Stromal cell of bone marrow (primary cell): ENCODE measurements around the gene HHAT.
A peak's percentile ranks its signal among the peaks of the same experiment; 100 is the strongest.

Experiments used
- DNase-seq: peaks from one replicate; pipeline ENCODE4 v3.0.0-alpha.2; 2012; ENCODE audit warnings: low read depth

The HHAT gene

DNA sequence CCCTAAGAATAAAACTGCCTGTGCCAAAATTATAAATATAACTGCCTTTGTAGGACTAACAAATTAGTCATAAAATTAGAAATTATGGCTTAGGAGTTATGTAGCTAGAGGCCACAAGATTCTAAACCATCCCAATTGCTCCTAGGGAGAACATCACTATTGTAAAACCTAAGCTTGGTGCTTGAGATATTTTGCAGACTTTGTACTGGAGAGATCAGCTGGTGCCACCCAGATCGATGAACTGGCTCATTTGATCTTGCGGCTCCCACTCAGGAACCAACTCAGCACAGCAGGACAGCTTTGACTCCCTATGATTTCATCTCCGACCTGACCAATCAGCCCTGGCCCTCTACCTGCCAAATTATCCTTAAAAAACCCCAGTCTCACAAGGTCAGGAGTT, 30.6 kb downstream of the HHAT start:
- no peak for DNase-seq

DNA sequence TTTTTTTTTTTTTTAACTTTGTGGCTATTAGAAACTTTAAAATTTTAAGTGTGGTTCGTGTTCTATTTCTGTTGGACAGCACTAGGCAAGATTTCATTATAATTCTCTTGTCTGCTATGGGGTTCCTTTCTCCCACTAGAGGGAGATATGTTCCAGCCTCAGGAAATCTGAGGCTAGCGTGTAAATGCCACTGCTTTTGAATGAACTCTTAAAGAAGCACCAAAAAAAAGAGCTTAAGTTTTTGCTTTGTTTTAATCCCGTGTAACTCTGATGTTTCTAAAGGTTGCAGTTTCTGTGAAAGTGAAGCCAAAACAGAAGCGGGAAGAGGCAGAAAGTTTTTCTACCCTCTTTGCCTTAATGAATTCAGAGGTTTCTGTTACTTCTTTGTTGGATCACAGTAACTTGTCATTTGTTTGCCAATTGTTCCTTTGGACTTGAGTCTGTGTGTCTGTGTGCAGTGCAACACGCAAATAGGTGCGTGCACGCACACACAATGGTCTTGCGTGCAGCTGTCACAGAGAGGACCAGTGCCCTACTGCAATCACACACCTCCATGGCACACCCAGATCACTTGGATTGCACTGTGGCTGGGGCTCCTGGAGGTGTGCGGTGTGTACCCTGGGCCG, 32.3 kb downstream of the HHAT start:
- DNase-seq: no peak

DNA sequence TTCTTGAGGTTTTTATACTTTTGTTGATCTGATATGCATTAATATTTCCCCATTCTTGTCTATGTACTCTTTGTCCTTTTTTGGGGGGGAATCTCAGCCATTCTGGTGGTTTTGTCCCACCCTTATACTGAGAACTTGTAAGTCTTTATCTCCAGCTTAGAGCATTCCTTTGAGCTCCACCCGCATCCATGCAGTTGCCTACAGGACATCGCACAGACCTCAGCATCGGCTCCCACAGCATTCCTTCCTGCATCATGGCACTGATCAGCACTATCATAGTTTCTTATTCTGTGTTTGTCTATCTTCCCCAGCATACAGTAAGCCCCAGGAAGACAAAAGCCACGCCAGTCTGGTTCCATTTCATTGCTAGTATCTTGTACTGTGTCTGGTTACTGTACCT, 33.0 kb downstream of the HHAT start:
- DNase-seq: no peak

DNA sequence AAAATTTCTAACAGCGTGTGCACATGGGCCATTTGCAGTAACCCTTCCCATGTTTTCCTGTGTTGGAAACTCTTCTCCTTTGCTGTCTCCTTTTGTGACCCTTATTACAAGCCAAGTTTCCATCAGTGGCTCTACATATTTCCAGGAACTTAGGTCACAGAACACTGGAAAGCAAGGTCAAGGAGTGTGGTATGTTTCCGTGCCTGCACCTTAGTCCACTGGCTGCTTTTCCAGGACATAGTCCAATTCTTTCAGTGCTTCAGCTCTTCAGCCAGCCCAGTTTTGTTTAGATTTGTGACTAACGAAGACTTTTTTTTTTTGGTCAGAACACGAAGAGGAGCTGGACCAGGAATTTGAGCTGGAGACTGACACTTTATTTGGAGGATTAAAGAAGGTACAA, 33.8 kb downstream of the HHAT start:
- peak; percentile 93 for DNase-seq

DNA sequence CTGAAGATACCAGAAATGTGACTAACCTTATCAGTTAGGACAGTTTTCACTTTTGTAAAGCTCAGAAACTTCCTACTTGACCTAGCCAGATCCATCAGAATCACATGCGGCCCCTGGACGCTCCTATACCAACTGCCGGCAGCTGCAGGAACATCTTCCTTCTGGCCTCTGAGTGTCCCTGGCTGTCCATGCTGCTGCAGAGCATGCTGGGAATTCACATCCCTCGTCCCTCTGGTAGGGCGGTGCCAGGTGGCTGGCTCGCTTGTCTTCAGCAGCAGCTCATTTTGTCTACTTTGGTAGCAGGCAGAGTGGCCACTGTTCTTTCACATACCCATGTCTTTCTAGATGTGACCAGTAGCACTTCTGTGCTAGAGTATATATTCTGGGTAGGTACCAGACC, 34.4 kb downstream of the HHAT start:
- DNase-seq: no peak

GRCh38 chr1:210364479-210364878, 35.8 kb downstream of the HHAT start:
- no peak for DNase-seq

DNA sequence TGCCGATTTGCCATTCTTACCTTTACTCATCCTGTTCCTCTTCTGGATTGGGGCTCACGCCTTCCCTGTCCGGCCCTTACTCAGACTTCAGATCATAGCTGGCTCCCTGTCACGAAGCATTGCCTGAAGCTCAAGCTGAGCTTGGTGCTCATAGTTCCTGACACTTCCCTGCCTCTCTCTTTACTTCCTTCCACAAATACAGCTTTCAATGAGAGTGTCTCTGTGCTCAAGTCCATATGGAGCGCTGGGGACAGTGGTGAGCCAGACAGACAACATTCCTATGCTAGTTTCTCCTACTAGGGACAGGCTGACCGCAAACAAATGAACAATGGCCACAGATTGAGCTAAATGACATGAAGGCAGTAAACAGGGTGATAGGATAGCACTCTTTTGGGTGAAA, 38.1 kb downstream of the HHAT start:
- DNase-seq: no peak

DNA sequence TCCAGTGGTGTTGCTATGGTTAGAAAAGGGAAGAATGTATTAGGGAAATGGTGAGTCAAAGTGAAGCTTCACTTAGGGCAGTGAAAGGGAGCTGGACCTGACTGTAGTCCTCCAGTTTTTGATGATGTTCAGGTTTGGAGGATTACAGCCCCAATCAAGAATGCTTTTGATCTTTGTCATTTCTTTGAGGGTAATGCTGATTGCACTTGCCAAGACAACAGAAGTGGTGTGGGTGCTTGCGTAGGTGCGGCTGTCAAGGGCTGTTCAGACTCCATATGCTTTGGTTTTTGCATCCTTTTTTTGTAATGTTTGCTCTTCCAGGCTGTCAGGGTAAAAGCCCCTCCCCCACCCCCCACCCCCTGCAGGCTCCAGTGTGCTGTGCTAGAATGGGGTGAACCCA, 38.9 kb downstream of the HHAT start:
- DNase-seq: no peak

DNA sequence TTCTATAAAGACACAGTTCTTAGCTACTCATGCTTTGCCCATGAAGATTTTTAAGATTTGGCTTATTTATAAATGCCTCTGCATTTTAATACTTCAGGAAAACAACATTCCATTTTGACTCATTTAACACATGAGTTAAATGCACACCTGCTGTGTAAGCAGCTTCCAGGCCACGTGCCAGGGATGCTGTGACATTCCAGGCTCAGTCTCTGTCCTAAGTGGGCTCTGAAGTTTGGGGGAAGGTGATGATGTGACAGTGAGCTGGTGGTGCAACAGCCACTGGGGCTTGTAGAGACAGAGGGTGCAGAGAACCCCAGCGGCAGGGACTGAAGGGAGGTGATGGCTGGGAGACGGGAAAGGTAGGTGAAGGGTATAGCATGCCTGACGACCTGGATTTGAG, 40.7 kb downstream of the HHAT start:
- DNase-seq: no peak

- DNase-seq: no peak
Observed at GRCh38 chr1:210371916-210372315, 43.2 kb downstream of the HHAT start.

GRCh38 chr1:210372491-210372890, 43.8 kb downstream of the HHAT start:
- DNase-seq: no peak

- DNase-seq: no peak
Observed at GRCh38 chr1:210372931-210373627, 44.4 kb downstream of the HHAT start.

GRCh38 chr1:210373628-210373877, 44.9 kb downstream of the HHAT start:
- no peak for DNase-seq

GRCh38 chr1:210373878-210374599, 45.3 kb downstream of the HHAT start:
- peak; percentile 84 for DNase-seq

DNA sequence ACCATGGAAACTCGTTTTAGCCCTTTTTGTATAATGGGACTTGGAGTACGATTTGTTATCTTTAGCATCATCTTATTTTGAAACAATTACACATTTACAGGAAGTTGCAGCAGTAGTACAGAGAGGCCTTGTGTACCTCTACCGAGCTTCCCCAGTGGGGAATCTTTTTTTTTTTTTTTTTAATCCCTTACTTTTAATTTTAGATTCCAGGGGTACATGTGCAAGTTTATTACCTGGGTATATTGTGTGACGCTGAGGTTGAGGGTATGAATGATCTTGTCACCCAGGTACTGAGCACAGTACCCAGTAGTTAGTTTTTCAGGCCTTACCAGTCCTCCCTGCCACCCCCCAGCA, 45.9 kb downstream of the HHAT start:
- DNase-seq: no peak

- DNase-seq: no peak
Observed at GRCh38 chr1:210376836-210377372, 48.2 kb downstream of the HHAT start.

DNA sequence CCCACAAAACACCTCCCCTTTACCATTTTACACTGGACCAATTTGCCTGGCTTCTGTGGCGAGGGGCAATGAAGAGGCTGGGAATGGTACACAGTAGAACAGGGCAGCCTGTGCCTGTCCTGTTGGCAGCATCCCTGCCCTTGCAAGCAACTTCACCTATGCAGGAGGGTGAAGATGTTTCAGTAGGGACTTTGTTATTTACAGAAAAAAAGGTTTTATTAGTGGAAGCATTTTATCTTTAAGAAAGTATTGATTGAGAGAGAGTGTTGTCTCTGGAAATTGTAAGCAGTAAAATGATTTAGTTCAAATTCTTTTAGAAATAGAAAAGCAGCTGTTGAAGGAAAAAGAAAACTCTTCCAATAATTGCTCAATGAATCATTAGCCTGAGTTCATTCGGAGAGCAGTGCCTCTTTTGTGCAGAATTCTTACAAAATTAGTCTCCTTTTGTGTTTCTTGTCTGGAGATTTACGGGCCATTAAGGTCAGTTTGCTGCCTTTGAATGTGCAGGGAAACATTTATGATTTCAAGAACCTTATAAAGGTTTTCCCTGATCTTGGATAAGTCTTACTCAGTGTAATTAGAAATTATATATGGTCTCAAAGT, 49.1 kb downstream of the HHAT start:
- DNase-seq: peak; percentile 45

DNA sequence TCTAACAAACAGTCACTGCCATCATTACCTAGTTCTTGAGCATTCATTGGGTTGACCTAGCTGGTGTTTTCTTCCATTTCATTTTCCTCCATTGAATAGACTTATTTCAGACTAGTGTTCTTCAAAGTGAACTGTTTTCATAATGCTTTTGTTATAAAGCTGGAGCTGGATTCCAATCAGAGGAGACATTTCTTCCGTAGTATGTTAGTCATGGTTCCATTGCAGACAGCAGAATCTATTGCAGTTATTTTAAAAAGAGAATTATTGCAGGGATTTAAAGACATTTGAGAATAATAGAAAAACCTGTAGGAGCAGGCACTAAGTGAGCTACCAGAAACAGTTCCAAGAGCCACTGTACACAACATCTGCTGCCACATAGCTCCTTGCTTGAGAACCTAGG, 50.0 kb downstream of the HHAT start:
- DNase-seq: no peak

GRCh38 chr1:210381934-210382333, 53.2 kb downstream of the HHAT start:
- DNase-seq: no peak

DNA sequence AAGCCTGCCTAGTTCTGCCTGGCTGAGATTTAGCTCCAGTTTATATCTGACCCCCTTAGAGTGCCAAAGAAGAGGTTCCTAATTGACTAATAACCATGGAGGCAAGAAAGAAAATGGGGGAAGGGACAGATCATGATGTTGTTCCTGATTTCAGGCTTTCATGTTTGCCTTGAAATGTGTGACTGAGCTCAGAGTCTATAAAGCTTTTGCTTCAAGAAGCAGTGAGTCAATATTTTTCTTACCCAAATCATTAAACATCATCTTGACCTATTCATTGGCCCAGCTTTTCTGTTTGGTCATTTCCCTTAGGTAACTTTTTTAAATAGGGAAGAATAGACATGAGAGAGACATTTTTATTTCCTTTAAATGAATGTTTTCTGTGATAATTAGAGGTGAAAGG, 55.9 kb downstream of the HHAT start:
- DNase-seq: peak; percentile 55

DNA sequence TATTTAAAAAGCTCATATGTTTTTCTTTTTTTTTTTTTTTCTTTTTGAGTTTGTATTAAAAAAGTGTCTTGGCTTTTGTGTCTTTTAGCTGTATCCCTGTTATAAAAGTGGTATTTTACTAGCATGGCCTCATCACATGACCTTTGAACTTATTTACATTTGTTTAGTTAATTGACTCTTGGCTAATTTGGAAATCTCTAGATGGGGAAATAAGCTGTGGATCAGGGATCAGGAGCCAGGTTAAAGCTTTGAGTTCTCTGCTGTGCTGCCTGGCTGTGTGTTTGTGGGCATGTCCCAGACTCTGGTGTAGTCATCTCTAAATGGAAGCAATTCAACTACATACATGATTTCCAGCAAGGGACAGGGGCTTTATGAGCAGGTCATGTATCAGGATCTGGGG, 56.5 kb downstream of the HHAT start:
- no peak for DNase-seq

GRCh38 chr1:210394281-210394821, 65.6 kb downstream of the HHAT start:
- DNase-seq: peak; percentile 76

GRCh38 chr1:210396541-210396940, 67.8 kb downstream of the HHAT start:
- DNase-seq: no peak
